ENCODE results near the gene REC8. TPM values are rescaled to one million over a fixed set of nuclear protein-coding genes. Genes with fewer than 3 reads are reported as not detected.
"Not testable (repeated sequence)": the region's sequence is repeated elsewhere in the genome, so short reads cannot be mapped to it uniquely, and the experiment has no call there.

Gene REC8
- total and polyA plus RNA-seq, 10 of the 15 experiments (the other 5 are each of a cell fraction or from before 2014, with no cell fraction given), result 4.2 to 76.9 (median 29.1) TPM

- no peak overlapping the region for H3K4me2 ChIP-seq (ENCODE audit: control insufficient read depth, insufficient read depth)
- no peak overlapping the region for H3K4me3 ChIP-seq
- H3K4me1 ChIP-seq (ENCODE audit: control insufficient read depth, insufficient read depth, low read length), result peaks cover 3% of the 10 kb centered on the region
- TF ChIP-seq ETV6 (conservative IDR thresholded peaks at IDR 0.05 in 1 of 2, IDR thresholded peaks at IDR 0.05 in 1 of 2; ENCODE audit: borderline replicate concordance in 1 of 2, low read depth in 1 of 2), result no peak
- TF ChIP-seq CBX5 (IDR thresholded peaks at IDR 0.05; ENCODE audit: low read depth), result no peak
- no peak for TF ChIP-seq HDAC6 (IDR thresholded peaks at IDR 0.05; ENCODE audit: unreplicated experiment)
- ATAC-seq (no peak), FAIRE-seq (no peak), DNase-seq (ENCODE audit: low read depth, low spot score) (no peak)
- H3K9ac ChIP-seq (ENCODE audit: control insufficient read depth, insufficient read depth, low read length), result no peak overlapping the region
- 49% methylated on average over 3 of the region's 3 CpGs for WGBS (ENCODE audit: insufficient coverage, insufficient replicate concordance, low lambda C conversion rate, missing lambda C conversion rate)
- no peak overlapping the region for H2AFZ ChIP-seq (ENCODE audit: control insufficient read depth, low read depth, low read length)
- H3K36me3 ChIP-seq (ENCODE audit: control insufficient read depth in 2 of 2, insufficient read depth in 2 of 2, low read length in 1 of 2), result peaks cover 2 to 8% of the 10 kb centered on the region in 2 experiments; a peak in 3 of 4 replicates
- intact Hi-C loops (cut with micrococcal nuclease; ENCODE audit: unreplicated experiment) (loop anchor here (10.0 kb wide), 1 partner anchor 205 kb away; no protein-coding TSS in a partner anchor), in situ Hi-C loops (cut with MboI) (no loop called here)
- BruUV-seq (replicated peaks), result no TSS peak
- no peaks in the 10 kb centered on the region for H3K9me3 ChIP-seq (replicated peaks; ENCODE audit: control insufficient read depth, insufficient read depth, low read length)
- no peaks in the 10 kb centered on the region for H3K27me3 ChIP-seq (replicated peaks in 1 of 2; ENCODE audit: control insufficient read depth in 2 of 2, insufficient read depth in 2 of 2, low read length in 1 of 2)
- ChIA-PET CTCF (interaction anchor here (1.5 to 3.4 kb wide), 4 partner anchors 8 to 88 kb away, joined by 5 to 24 read pairs (median 9); partner anchors contain the start of genes CIDEB and TINF2), POLR2A (interaction anchor here (1.1 kb wide), 1 partner anchor 20 kb away, joined by 11 read pairs; no protein-coding TSS in a partner anchor), RAD21 (ENCODE audit: unreplicated experiment) (interaction anchor here (0.7 kb wide), 1 partner anchor 81 kb away, joined by 3 read pairs; no protein-coding TSS in a partner anchor), SMC1A (ENCODE audit: uncharacterized antibody, unreplicated experiment) (interaction anchor here (0.9 to 2.0 kb wide), 4 partner anchors 13 to 77 kb away, joined by 3 to 12 read pairs (median 4); partner anchors contain the start of genes GMPR2 and NEDD8)
- H3K27ac ChIP-seq (ENCODE audit: control insufficient read depth, insufficient read depth), result no peak overlapping the region
- peaks cover 8% of the 10 kb centered on the region for H3K79me2 ChIP-seq (ENCODE audit: control insufficient read depth, insufficient read depth, low read length)
- no peaks in the 10 kb centered on the region for H4K20me1 ChIP-seq (ENCODE audit: control insufficient read depth, insufficient read depth)
These were observed 47.6 kb downstream of the REC8 start for GRCh38 chr14:24219521-24219920.

GRCh38 chr14:24222987-24223386 is 51.1 kb downstream of the REC8 start:
- SMC1A ChIA-PET (ENCODE audit: uncharacterized antibody, unreplicated experiment); H3K4me1 ChIP-seq (ENCODE audit: control insufficient read depth, insufficient read depth, low read length); DNase-seq (ENCODE audit: low read depth, low spot score); H2AFZ ChIP-seq (ENCODE audit: control insufficient read depth, low read depth, low read length); H3K4me3 ChIP-seq; RAD21 ChIA-PET (ENCODE audit: unreplicated experiment); H3K27ac ChIP-seq (ENCODE audit: control insufficient read depth, insufficient read depth); H3K79me2 ChIP-seq (ENCODE audit: control insufficient read depth, insufficient read depth, low read length); in situ Hi-C loops (cut with MboI); H3K9me3 ChIP-seq (replicated peaks; ENCODE audit: control insufficient read depth, insufficient read depth, low read length); H3K27me3 ChIP-seq (replicated peaks in 1 of 2; ENCODE audit: control insufficient read depth in 2 of 2, insufficient read depth in 2 of 2, low read length in 1 of 2); intact Hi-C loops (cut with micrococcal nuclease; ENCODE audit: unreplicated experiment); H3K36me3 ChIP-seq (ENCODE audit: control insufficient read depth in 2 of 2, insufficient read depth in 2 of 2, low read length in 1 of 2); BruUV-seq (replicated peaks); ATAC-seq; H3K9ac ChIP-seq (ENCODE audit: control insufficient read depth, insufficient read depth, low read length); FAIRE-seq; H3K4me2 ChIP-seq (ENCODE audit: control insufficient read depth, insufficient read depth); H4K20me1 ChIP-seq (ENCODE audit: control insufficient read depth, insufficient read depth): not testable (repeated sequence)
- CTCF ChIA-PET, result interaction anchor here (1.3 kb wide), 1 partner anchor 19 kb away, joined by 3 read pairs; the partner anchor contains the start of gene TINF2
- POLR2A ChIA-PET, result interaction anchor here (0.6 to 0.9 kb wide), 5 partner anchors 9 to 73 kb away, joined by 3 to 11 read pairs (median 6); partner anchors contain the start of gene TSSK4
- 98% methylated on average over 4 of the region's 4 CpGs for WGBS (ENCODE audit: insufficient coverage, insufficient replicate concordance, low lambda C conversion rate, missing lambda C conversion rate)
